Measurements from ENCODE around the gene CDC42.

CDC42 gene

GRCh38 chr1:22123901-22124404 is 71.4 kb downstream of the CDC42 start:
- TF ChIP-seq, protein P1, sequence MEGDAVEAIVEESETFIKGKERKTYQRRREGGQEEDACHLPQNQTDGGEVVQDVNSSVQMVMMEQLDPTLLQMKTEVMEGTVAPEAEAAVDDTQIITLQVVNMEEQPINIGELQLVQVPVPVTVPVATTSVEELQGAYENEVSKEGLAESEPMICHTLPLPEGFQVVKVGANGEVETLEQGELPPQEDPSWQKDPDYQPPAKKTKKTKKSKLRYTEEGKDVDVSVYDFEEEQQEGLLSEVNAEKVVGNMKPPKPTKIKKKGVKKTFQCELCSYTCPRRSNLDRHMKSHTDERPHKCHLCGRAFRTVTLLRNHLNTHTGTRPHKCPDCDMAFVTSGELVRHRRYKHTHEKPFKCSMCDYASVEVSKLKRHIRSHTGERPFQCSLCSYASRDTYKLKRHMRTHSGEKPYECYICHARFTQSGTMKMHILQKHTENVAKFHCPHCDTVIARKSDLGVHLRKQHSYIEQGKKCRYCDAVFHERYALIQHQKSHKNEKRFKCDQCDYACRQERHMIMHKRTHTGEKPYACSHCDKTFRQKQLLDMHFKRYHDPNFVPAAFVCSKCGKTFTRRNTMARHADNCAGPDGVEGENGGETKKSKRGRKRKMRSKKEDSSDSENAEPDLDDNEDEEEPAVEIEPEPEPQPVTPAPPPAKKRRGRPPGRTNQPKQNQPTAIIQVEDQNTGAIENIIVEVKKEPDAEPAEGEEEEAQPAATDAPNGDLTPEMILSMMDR (conservative IDR thresholded peaks at IDR 0.05; ENCODE audit: low read depth, low read length) = no peak
- H3K4me3 ChIP-seq (ENCODE audit: low read length) = no peak overlapping the region
- DNase-seq (ENCODE audit: low read depth) = no peak

DNA sequence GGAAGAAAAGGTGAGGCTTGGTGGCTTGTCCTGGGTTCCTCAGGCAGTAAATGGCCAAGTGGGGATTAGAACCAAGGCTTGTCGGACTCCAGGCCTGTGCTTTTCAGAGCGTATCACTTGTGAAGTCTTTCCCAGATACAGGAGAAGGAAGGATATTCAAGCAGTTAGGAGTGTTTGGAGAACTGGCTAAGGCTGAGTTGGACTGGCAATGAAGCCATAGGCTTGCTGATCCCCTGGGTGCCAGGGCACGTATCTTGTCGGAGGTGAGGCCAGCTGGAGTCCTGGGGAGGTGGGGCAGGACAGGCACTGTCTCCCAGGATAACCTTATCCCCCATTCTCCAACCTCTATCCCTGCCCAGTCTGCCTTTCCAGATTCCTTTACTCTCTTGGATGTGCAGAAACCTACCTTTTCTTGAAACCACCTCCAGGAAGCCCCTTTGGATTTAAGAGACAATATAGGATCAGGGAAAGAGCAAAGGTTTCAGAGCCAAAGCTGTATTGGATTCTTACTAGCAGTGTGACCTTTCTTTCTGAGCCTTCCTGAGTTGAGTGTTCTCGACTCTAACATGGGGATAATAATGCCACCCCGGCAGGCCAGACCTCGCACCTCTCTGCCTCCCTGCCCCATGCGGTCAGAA is 72.2 kb downstream of the CDC42 start:
- TF ChIP-seq, protein P1 (conservative IDR thresholded peaks at IDR 0.05; ENCODE audit: low read depth, low read length) = no peak
- no peak overlapping the region for H3K4me3 ChIP-seq (ENCODE audit: low read length)

DNA sequence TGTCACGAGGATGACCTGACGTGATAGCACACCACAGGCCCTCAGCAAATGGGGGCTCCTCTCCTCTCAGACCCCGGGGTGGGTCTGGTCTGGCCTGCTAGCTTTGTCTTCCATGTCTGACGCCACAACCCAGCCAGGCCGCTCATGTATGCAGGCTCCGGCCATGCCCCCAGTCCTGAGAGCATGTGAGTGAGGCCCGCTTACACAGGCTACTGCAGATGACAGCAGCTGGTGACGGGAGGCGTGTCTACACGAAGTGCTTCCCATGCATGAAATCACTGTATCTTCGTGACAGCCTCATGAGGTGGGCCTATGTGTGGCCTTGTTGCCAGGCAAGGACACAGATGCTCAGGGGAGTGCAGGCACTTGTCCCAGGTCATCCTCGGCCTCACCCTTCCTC is 74.0 kb downstream of the CDC42 start:
- H3K4me3 ChIP-seq (ENCODE audit: low read length) = no peak overlapping the region
- DNase-seq (ENCODE audit: low read depth) = no peak
- TF ChIP-seq, protein P1 (conservative IDR thresholded peaks at IDR 0.05; ENCODE audit: low read depth, low read length) = no peak

More for the DNA sequence above, 72.2 kb downstream of the CDC42 start:
- no peak for DNase-seq (ENCODE audit: low read depth)

- DNase-seq (ENCODE audit: low read depth) = no peak
- no peak overlapping the region for H3K4me3 ChIP-seq (ENCODE audit: low read length)
- TF ChIP-seq, protein P1 (conservative IDR thresholded peaks at IDR 0.05; ENCODE audit: low read depth, low read length) = no peak
Measured at GRCh38 chr1:22127248-22127647, 74.7 kb downstream of the CDC42 start.

- DNase-seq (ENCODE audit: low read depth) = no peak
- TF ChIP-seq, protein P1 (conservative IDR thresholded peaks at IDR 0.05; ENCODE audit: low read depth, low read length) = no peak
Measured at GRCh38 chr1:22127731-22128130, 75.2 kb downstream of the CDC42 start.

DNA sequence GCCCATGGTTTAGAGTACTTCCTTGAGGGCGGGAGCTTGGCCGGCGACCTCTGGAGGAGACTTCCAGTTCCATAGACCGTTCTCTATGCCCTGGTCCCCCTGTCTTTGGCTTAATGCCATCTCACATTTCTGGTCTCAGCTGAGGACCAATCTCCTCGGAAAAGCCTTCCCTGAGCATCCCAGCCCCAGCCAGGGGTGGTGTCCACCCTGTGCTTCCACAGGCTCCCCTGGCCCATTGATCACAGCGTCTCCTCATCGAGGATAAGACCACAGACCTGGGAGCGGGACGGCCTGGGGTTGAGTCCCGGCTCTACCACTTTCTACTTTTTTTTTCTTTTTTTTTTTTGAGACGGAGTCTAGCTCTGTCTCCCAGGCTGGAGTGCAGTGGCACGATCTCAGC is 75.9 kb downstream of the CDC42 start:
- DNase-seq (ENCODE audit: low read depth) = no peak

More at GRCh38 chr1:22127731-22128130, 75.2 kb downstream of the CDC42 start:
- H3K4me3 ChIP-seq (ENCODE audit: low read length) = no peak overlapping the region

More for the DNA sequence above, 75.9 kb downstream of the CDC42 start:
- no peak overlapping the region for H3K4me3 ChIP-seq (ENCODE audit: low read length)
- TF ChIP-seq, protein P1 (conservative IDR thresholded peaks at IDR 0.05; ENCODE audit: low read depth, low read length) = no peak

Data from retinal pigment epithelial cell (primary cell).